ENCODE data around the gene JRKL. TPM values are rescaled to one million over a fixed set of nuclear protein-coding genes. Genes with fewer than 3 reads are reported as not detected.

Gene JRKL
- total and polyA plus RNA-seq, 2 of the 8 experiments (the other 6 are each of a cell fraction or from before 2014, with no cell fraction given) = 1.4 to 4.9 TPM

GRCh38 chr11:96413408-96413807 lies 23.6 kb downstream of the JRKL start:
- Histone ChIP-seq H3K27me3 (replicated peaks in 1 of 4; ENCODE audit: control insufficient read depth in 3 of 4, extremely low read depth in 1 of 4, insufficient read depth in 3 of 4, low read length in 3 of 4) (peaks cover 0 to under 1% (median 0%) of the 10 kb centered on the region in 4 experiments; a peak in 1 of 7 replicates), H3K23ac (ENCODE audit: insufficient read length) (no peak overlapping the region), H3K4me2 (ENCODE audit: insufficient read depth in 1 of 2, low read depth in 2 of 2, low read length in 2 of 2) (no peak overlapping the region), H4K20me1 (replicated peaks in 1 of 2; ENCODE audit: control insufficient read depth in 1 of 2, insufficient read depth in 2 of 2, low read length in 2 of 2) (no peaks in the 10 kb centered on the region), H2BK15ac (ENCODE audit: low read length) (0 out of 2 replicates have a peak overlapping the region, but pooled peaks have one; percentile 29), H2BK5ac (ENCODE audit: low read depth, low read length) (no peak overlapping the region), H4K91ac (replicated peaks; ENCODE audit: insufficient read length, low read length) (no peak overlapping the region), H2BK20ac (ENCODE audit: low read length) (no peak overlapping the region), H3K9ac (replicated peaks in 1 of 4; ENCODE audit: extremely low read depth in 1 of 4, low read depth in 3 of 4, low read length in 3 of 4) (no peak overlapping the region), H3K36me3 (ENCODE audit: control insufficient read depth in 2 of 4, insufficient read depth in 4 of 4, low read length in 3 of 4) (no peaks in the 10 kb centered on the region), H4K5ac (ENCODE audit: insufficient read length, low read depth, low read length) (no peak overlapping the region), H3K79me1 (ENCODE audit: low read depth, low read length) (no peaks in the 10 kb centered on the region), H2AK5ac (ENCODE audit: low read depth, low read length) (no peak overlapping the region), H3K9me3 (ENCODE audit: insufficient read depth in 2 of 2, low read depth in 1 of 2, low read length in 1 of 2) (no peaks in the 10 kb centered on the region), H3K23me2 (ENCODE audit: low read depth, low read length) (no peaks in the 10 kb centered on the region), H2BK120ac (replicated peaks; ENCODE audit: low read depth, low read length) (no peak overlapping the region), H2AFZ (ENCODE audit: low read length) (no peak overlapping the region), H3K14ac (ENCODE audit: insufficient read length) (no peak overlapping the region), H3K4ac (replicated peaks; ENCODE audit: insufficient read length, low read depth, low read length) (no peak overlapping the region), H3K4me1 (replicated peaks in 1 of 4; ENCODE audit: control insufficient read depth in 3 of 4, insufficient read depth in 4 of 4, low read length in 3 of 4) (no peaks in the 10 kb centered on the region), H3K18ac (ENCODE audit: extremely low read depth, low read length) (no peak overlapping the region), H3K56ac (replicated peaks; ENCODE audit: insufficient read length, low read depth, low read length) (no peak overlapping the region), H3K27ac (ENCODE audit: low read depth, low read length) (no peak overlapping the region), H3K4me3 (ENCODE audit: extremely low read depth in 1 of 4, insufficient read depth in 2 of 4, low read depth in 3 of 4, low read length in 4 of 4) (no peak overlapping the region), H4K8ac (ENCODE audit: extremely low read depth, insufficient read depth, low read length) (no peak overlapping the region), H2BK12ac (ENCODE audit: low read depth, low read length) (no peak overlapping the region), H3K79me2 (ENCODE audit: control insufficient read depth in 1 of 2, insufficient read depth in 2 of 2, low read length in 2 of 2) (no peaks in the 10 kb centered on the region)
- ChIA-PET POLR2A (ENCODE audit: partially characterized antibody) (interaction anchor here (1.0 kb wide), 1 partner anchor 24 kb away, joined by 3 read pairs; the partner anchor contains the start of genes CCDC82 and JRKL), CTCF (ENCODE audit: partially characterized antibody) (interaction anchor here (0.6 kb wide), 1 partner anchor 578 kb away, joined by 3 read pairs; no protein-coding TSS in a partner anchor)
- no peak for FAIRE-seq
- DNase-seq (ENCODE audit: low read depth in 1 of 2, low spot score in 2 of 2) = no peak
- TF ChIP-seq TAF7 (optimal IDR thresholded peaks at IDR 0.05; ENCODE audit: borderline replicate concordance, low read depth, low read length) = no peak
